Measurements from ENCODE around the gene WWC2.

GRCh38 chr4:183118141-183118540 is 19.1 kb downstream of the WWC2 start:
- no peak for TF ChIP-seq CTCF (tag by site-specific recombination; IDR thresholded peaks at IDR 0.05)
- TF ChIP-seq ZNF747 (tag by site-specific recombination; IDR thresholded peaks at IDR 0.05): no peak
- no peak for TF ChIP-seq ZNF23 (tag by site-specific recombination; IDR thresholded peaks at IDR 0.05; ENCODE audit: borderline replicate concordance)
- no peak for TF ChIP-seq ZNF24 (tag by site-specific recombination; IDR thresholded peaks at IDR 0.05)
- TF ChIP-seq PRDM1 (tag by site-specific recombination; IDR thresholded peaks at IDR 0.05): no peak
- no peak for TF ChIP-seq ZNF426 (tag by site-specific recombination; IDR thresholded peaks at IDR 0.05)
- TF ChIP-seq ZNF837 (tag by site-specific recombination; IDR thresholded peaks at IDR 0.05): no peak
- no peak for TF ChIP-seq HOXA7 (CRISPR knock-in tag; IDR thresholded peaks at IDR 0.05; ENCODE audit: borderline replicate concordance)
- no peak for TF ChIP-seq ZNF10 (tag by site-specific recombination; IDR thresholded peaks at IDR 0.05)
- no peak for TF ChIP-seq ZNF785 (tag by site-specific recombination; IDR thresholded peaks at IDR 0.05)
